GM20431 (cell line): ENCODE results near the gene IMMT.

ENCODE experiments used
- in situ Hi-C: fragments of 300-500 bp; cut with MseI, MboI; formaldehyde crosslinking; loops from one replicate; pipeline ENCODE4 v1.15.0; 2020; ENCODE audit warnings: low sequenced_read_pairs; ENCODE audit not compliant: unreplicated experiment

Gene IMMT

GRCh38 chr2:86226636-86227520, 31.6 kb upstream of the IMMT start:
- in situ Hi-C loops = no loop called here

DNA sequence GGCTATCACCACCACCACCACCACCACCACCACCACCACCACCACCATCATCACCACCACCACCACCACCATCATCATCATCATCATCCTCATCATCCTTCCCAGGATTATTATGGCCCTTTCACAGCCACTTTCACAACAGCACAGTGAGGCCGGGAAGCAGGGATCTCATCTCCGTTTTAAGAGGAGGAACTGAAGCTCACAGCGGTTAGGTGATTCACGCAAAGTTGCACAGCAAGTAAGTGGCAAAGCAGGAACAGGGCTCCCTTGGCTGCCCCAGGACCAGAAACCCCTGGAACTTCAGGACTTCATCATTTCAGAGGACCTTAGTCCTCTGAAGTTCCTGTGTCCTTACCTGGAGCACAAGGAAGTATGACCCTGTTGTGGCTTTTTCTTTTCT, 30.8 kb upstream of the IMMT start:
- in situ Hi-C loops = no loop called here

- in situ Hi-C loops = no loop called here
Observed at GRCh38 chr2:86225581-86225980, 30.3 kb upstream of the IMMT start.

- in situ Hi-C loops = no loop called here
Observed at GRCh38 chr2:86224645-86225355, 29.5 kb upstream of the IMMT start.

GRCh38 chr2:86223927-86224560, 28.8 kb upstream of the IMMT start:
- in situ Hi-C loops = no loop called here

- in situ Hi-C loops = no loop called here
Observed at GRCh38 chr2:86223140-86223926, 28.1 kb upstream of the IMMT start.

GRCh38 chr2:86221066-86221684, 25.9 kb upstream of the IMMT start:
- in situ Hi-C loops = no loop called here

GRCh38 chr2:86219896-86220295, 24.6 kb upstream of the IMMT start:
- in situ Hi-C loops = no loop called here

DNA sequence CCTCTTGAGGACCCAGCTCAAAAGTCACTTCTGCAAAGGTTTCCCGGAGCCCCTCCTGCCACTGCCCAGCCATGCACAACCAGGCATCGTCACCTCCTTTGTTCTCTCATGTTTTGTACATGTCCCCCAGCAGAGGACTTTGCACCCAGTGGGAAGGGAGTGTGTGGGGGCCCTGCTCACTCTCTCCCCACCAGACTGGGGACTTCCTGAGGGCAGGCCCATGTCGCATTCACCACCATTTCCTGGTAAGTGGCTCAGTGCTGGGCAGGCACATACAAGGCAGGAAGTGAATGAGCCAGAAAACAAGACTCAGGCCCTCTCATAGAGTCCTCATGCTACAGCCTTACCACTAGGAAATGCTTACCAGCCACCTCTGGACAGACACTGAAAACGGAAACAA, 22.9 kb upstream of the IMMT start:
- in situ Hi-C loops = no loop called here

DNA sequence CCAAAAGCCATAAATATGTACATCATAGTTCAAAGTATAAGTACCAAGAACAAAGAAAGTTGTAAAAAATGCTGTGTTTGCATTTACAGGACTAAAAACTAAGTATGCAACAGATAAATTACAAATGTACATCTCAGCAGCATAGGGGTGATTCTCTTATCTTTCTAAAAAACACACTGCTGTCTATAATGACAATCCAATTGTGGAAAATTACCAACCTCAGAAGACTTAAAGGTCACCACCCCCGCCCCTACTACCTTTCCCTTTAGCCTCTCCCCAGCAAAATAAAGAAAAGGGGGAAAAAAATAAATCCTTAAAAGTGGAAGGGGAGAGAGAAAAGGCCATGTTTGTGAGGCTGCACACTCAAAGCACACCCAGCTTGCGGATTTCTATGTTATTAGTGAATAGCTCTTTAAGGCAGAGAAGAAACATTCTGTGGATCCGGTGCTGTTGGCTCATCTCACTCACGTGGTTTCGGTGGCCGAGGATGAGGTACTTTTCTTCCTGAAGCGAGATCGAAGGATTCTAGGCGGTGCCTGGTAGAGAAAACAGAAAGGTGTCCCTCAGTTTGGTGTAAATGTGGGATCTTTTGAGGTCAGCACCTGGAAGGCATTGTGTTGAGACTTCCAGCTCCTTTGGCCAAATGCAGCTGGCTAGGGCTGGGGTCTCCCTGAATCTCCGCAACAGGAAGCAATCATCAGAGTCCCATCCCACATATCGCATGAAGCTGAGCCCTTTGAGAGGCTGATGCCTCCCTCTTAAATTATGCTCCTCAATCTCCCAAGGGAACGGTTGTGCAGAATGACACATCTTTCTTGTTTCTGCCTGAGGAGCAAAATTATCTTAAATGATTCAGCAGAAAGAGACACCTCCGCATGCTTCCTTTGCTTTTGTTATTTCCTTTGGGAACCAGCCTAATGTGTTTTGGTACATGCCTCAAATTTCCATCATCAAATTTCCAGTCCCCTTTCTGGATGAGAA, 21.6 kb upstream of the IMMT start:
- in situ Hi-C loops = no loop called here

DNA sequence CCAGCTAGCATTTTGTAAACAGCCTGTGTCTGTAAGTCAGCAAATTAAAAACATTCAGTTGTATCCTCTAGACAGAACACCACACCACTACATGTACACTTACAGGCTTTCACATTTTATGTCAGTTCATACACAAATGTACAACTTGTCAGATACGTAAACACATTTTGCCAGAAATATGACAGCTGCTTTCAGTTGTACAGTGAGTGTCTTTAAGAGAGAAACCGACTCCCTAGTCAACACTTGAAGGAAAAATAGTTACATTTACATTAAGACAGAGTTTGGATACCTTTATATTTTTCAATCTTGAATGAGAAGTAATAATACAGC, 19.2 kb upstream of the IMMT start:
- in situ Hi-C loops = no loop called here

DNA sequence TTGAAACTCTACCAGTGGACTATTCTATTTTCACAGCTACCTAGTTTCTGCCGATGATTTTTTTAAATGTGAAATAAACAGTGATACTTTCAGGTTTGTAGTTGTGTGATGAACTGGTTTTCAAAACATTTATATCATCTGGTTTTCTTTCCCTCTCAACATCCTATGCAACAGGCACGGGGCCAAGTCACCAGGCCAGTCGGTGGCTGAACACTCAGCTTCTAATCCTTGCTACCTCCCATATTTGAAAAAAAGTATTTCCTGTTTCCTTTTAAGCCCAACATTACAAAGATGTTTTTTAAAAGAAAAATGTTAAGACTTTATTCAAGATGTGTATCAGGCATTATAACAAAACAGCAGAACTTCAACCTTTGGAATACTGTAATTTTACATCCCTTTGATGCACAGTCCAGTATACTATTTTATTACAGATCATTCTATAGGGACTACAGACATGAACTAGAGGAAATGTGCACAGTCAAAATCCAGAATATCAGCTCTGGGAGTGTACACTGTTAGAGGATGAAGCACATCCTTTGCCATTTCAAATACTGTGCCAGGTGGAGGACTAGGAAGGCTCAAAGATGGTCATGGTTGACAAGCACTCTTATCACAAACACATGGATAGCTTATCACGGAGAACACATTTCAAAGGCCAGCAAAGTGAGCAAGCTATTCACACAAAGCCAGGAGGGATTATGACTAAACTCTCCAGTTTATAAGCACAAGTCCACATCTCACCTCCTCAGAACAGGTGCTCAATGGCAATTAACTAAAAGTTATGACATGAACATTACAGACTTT, 18.6 kb upstream of the IMMT start:
- in situ Hi-C loops = no loop called here

DNA sequence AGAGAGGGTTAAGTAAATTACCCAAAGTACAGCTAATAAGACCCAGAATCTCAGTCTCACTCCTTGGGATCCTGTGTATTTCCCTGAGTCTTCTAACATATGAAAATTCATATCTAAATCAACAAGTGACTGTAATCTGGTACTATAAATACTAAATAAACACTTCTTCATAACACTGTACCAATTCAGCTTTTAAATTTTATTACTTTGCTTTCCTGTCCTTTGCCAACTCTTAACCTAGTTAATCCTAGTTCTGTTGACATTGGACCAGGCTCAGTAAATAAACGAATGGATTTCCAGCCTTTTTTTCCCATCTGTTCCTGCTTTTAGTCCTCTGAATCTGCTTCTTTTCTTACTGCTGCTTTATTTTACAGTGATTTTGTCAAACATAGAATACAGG, 17.8 kb upstream of the IMMT start:
- in situ Hi-C loops = no loop called here

DNA sequence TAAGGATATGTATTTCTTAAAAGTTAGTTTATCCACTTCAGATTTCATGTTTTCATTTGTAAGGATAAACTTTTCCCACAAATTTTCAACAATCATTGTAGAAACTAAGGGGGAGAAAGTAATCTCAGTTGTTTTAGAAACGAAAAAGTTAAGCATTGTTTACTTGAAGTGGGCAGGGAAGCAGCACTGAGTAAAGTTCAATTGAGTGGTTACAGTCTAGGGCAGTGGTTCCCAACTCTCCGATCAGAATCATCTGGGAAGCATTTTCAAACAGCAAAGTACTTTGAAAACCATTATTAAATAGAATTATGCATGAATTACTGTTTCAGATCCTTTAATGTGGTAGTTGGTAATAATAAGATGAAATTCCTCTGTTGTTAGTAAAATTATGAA, 16.5 kb upstream of the IMMT start:
- in situ Hi-C loops = no loop called here

DNA sequence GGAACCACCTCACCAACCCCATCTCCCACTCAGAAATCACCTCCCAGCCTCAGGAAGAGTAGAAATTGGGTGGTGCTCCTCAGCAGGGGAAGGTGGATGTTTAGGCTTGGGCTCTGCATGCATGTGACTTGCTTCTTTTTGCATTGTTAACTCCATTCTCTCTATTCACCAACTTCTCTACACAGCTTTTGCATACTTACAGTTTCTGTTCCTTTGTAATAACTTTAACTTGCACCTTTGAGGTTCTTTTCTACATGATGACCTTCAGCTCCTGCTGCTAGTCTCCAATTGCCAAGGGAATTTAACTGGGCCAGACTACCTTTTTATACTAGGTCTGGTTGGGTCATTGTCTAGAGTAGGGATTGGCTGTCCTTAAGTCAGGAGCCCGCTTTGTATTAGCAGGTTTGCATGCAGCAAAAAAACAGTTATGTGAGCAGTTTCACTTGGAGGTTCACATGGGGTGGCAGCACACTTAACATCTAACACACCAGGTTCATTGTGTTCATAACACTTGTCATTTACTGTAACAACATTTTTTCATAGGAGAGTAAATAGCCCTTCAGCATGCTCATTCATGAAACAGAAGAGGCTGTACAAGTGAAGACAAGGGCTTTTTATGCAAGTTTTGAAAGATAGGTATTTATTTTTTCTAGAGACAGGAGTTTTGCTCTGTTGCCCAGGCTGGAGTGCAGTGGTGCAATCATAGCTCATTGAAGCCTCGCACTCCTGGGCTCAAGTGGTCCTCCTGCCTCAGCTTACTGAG, 16.0 kb upstream of the IMMT start:
- in situ Hi-C loops = no loop called here

DNA sequence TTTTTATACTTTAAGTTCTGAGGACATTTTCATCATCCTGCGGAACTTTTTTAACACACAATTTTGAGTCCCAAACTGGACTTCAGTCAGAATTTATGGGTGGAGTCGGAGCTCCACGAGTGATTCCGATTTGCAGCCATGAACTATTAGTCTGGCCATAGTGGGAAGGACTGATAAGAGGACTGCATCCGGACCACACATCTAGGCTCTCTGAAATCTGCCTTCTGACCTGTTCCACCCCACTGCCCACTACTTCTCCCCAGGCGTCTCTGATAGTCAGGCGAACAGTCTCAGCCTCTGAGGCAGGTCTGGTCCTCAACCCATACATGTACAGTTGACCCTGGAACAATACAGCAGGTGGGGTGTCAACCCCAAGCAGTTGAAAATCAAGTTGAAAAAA, 9.2 kb upstream of the IMMT start:
- in situ Hi-C loops = no loop called here

DNA sequence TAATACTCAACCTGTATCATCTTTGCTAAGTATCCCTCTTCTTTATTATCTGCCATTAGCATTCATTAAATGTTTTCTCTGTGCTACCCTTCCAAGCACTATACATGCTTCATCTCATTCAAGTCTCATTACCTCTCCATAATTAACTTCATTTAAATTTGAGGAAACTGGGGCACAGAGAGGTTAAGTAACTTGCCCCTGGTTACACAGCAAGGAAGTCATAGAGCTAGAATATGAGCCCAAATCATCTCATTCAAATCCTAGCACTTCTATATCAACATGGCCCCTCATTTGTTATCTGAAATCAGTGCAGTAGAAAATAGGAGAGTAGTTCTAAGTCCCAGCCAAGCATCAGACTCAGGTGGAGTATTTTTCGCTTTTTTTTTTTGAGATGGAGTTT, 8.4 kb upstream of the IMMT start:
- in situ Hi-C loops = no loop called here
